IMR-90 (cell line): ENCODE results near the gene NR0B2. TPM values are rescaled to one million over a fixed set of nuclear protein-coding genes. Genes with fewer than 3 reads are reported as not detected.

Source experiments
- ATAC-seq: fragments of 200-7000 bp; cut with Tn5 transposase; 2 replicates; pipeline ENCODE4 v1.9.1; 2020; ENCODE audit warnings: low read depth, mild to moderate bottlenecking, moderate library complexity
- BruUV-seq: library from RNA; stranded (reverse); fragments of 400-500 nt; replicated peaks from 2 replicates; lab custom pipeline; 2021; lab: Mats Ljungman, UMichigan
- CTCF ChIA-PET: fragments of 300-600 bp; formaldehyde crosslinking; extraction: SDS; loops from one replicate; lab custom pipeline; 2021; ENCODE audit warnings: antibody characterized with exemption; lab: Yijun Ruan, JAX
- POLR2A ChIA-PET: fragments of 300-600 bp; sonication (Branson Sonifier 250); formaldehyde crosslinking; loops from one replicate; lab custom pipeline; 2022; ENCODE audit warnings: antibody characterized with exemption; ENCODE audit not compliant: unreplicated experiment; lab: Charles Lee
- DNase-seq: peaks from one replicate; pipeline ENCODE4 v3.0.0; 2013
- H2AFZ ChIP-seq: replicated peaks from 2 replicates; pipeline ENCODE3; 2013; ENCODE audit warnings: low read length, mild to moderate bottlenecking; ENCODE audit not compliant: poor library complexity
- H2AK5ac ChIP-seq: 2 replicates; pipeline ENCODE4 v1.6.1; 2013; ENCODE audit warnings: low read depth, low read length, inconsistent platforms
- H2AK9ac ChIP-seq: replicated peaks from 2 replicates; pipeline ENCODE3; 2013; ENCODE audit warnings: mild to moderate bottlenecking, low read depth, low read length, moderate library complexity; ENCODE audit not compliant: poor library complexity
- H2BK120ac ChIP-seq: 2 replicates; pipeline ENCODE4 v1.6.1; 2013; ENCODE audit warnings: low read depth, low read length, inconsistent platforms
- H2BK15ac ChIP-seq: 3 replicates; pipeline ENCODE4 v1.6.1; 2013; ENCODE audit warnings: low read depth, low read length, inconsistent platforms
- H2BK20ac ChIP-seq: 2 replicates; pipeline ENCODE4 v1.6.1; 2013; ENCODE audit warnings: low read depth, mild to moderate bottlenecking, inconsistent platforms, low read length, moderate library complexity
- H2BK5ac ChIP-seq: 2 replicates; pipeline ENCODE4 v1.6.1; 2013; ENCODE audit warnings: mild to moderate bottlenecking, low read depth, low read length, inconsistent platforms; ENCODE audit not compliant: poor library complexity, severe bottlenecking
- H3K14ac ChIP-seq: replicated peaks from 2 replicates; pipeline ENCODE4 v1.6.1; 2013; ENCODE audit warnings: low read depth, low read length, inconsistent platforms
- H3K18ac ChIP-seq: 2 replicates; pipeline ENCODE4 v1.6.1; 2013; ENCODE audit warnings: low read depth, low read length, control low read depth
- H3K23ac ChIP-seq: 2 replicates; pipeline ENCODE4 v1.6.1; 2013; ENCODE audit warnings: low read depth, low read length, inconsistent platforms
- H3K27ac ChIP-seq: 2 replicates; pipeline ENCODE4 v1.5.1; 2013; ENCODE audit warnings: mild to moderate bottlenecking, control low read depth, low read length; ENCODE audit not compliant: insufficient read depth
- H3K27me3 ChIP-seq: 2 replicates; pipeline ENCODE4 v1.6.1; 2013; ENCODE audit warnings: low read length; ENCODE audit not compliant: control insufficient read depth, insufficient read depth
- H3K36me3 ChIP-seq: 2 replicates; pipeline ENCODE4 v1.6.1; 2013; ENCODE audit warnings: low read length, mixed read lengths; ENCODE audit not compliant: control insufficient read depth, insufficient read depth
- H3K4ac ChIP-seq: 2 replicates; pipeline ENCODE4 v1.6.1; 2013; ENCODE audit warnings: low read depth, low read length, inconsistent platforms
- H3K4me1 ChIP-seq: 2 replicates; pipeline ENCODE4 v1.6.1; 2013; ENCODE audit warnings: low read length, mixed read lengths; ENCODE audit not compliant: control insufficient read depth, insufficient read depth
- H3K4me2 ChIP-seq: 2 replicates; pipeline ENCODE4 v1.6.1; 2013; ENCODE audit warnings: low read depth, mild to moderate bottlenecking, control low read depth, low read length, moderate library complexity
- H3K4me3 ChIP-seq: 2 replicates; pipeline ENCODE4 v1.5.1; 2013; ENCODE audit warnings: low read depth, mild to moderate bottlenecking, control low read depth, low read length, moderate library complexity; ENCODE audit not compliant: insufficient read depth
- H3K56ac ChIP-seq: 2 replicates; pipeline ENCODE4 v1.6.1; 2013; ENCODE audit warnings: low read length, inconsistent platforms; ENCODE audit not compliant: insufficient read depth; ENCODE audit errors: extremely low read depth
- H3K79me1 ChIP-seq, 2 experiments: 2 replicates each; pipeline ENCODE4 v1.6.1; 2013; ENCODE audit warnings: low read length in 2 of 2, inconsistent platforms in 1 of 2, low read depth in 1 of 2
- H3K9ac ChIP-seq: 2 replicates; pipeline ENCODE4 v1.6.1; 2013; ENCODE audit warnings: low read depth, low read length, control low read depth
- H3K9me1 ChIP-seq: 2 replicates; pipeline ENCODE4 v1.6.1; 2013; ENCODE audit warnings: low read length, inconsistent platforms; ENCODE audit not compliant: insufficient read depth
- H3K9me3 ChIP-seq: 2 replicates; pipeline ENCODE4 v1.6.1; 2013; ENCODE audit warnings: low read length; ENCODE audit not compliant: control insufficient read depth, insufficient read depth
- H4K20me1 ChIP-seq: 2 replicates; pipeline ENCODE4 v1.6.1; 2013; ENCODE audit warnings: low read length, inconsistent platforms; ENCODE audit not compliant: insufficient read depth
- H4K5ac ChIP-seq: 2 replicates; pipeline ENCODE4 v1.6.1; 2013; ENCODE audit warnings: mild to moderate bottlenecking, low read depth, low read length, control low read depth
- H4K8ac ChIP-seq, 2 experiments: 2 replicates each; pipeline ENCODE4 v1.6.1; 2013; ENCODE audit warnings: low read depth in 2 of 2, low read length in 2 of 2, control low read depth in 1 of 2, inconsistent platforms in 1 of 2
- H4K91ac ChIP-seq: 2 replicates; pipeline ENCODE4 v1.6.1; 2013; ENCODE audit warnings: low read depth, low read length, inconsistent platforms; ENCODE audit not compliant: insufficient read depth
- BHLHE40 ChIP-seq: fragments of 150-350 bp; IDR thresholded peaks from 2 replicates; pipeline ENCODE4 v1.6.1; 2016; ENCODE audit warnings: mild to moderate bottlenecking, low read depth, low read length
- CEBPB ChIP-seq: IDR thresholded peaks from 2 replicates; pipeline ENCODE4 v1.6.1; 2012; ENCODE audit warnings: low read depth, low read length, improper control_type of control experiment
- CHD1 ChIP-seq: IDR thresholded peaks from 2 replicates; pipeline ENCODE4 v1.6.1; 2012; ENCODE audit warnings: low read depth, low read length, improper control_type of control experiment
- FOS ChIP-seq: fragments of 150-350 bp; IDR thresholded peaks from 2 replicates; pipeline ENCODE4 v1.6.1; 2016; ENCODE audit warnings: low read depth, low read length
- MAFK ChIP-seq: IDR thresholded peaks from 2 replicates; pipeline ENCODE4 v1.6.1; 2012; ENCODE audit warnings: low read depth, low read length, improper control_type of control experiment
- MAZ ChIP-seq: IDR thresholded peaks from 2 replicates; pipeline ENCODE4 v1.6.1; 2012; ENCODE audit warnings: low read depth, mild to moderate bottlenecking, low read length, improper control_type of control experiment, moderate library complexity, borderline replicate concordance
- MXI1 ChIP-seq: IDR thresholded peaks from 2 replicates; pipeline ENCODE4 v1.6.1; 2012; ENCODE audit warnings: low read depth, mild to moderate bottlenecking, low read length, moderate library complexity, borderline replicate concordance
- NFE2L2 ChIP-seq: fragments of 150-350 bp; IDR thresholded peaks from 2 replicates; pipeline ENCODE4 v1.6.1; 2016; ENCODE audit warnings: low read depth, mild to moderate bottlenecking, low read length
- POLR2A ChIP-seq: IDR thresholded peaks from 2 replicates; pipeline ENCODE4 v1.6.1; 2012; ENCODE audit warnings: mild to moderate bottlenecking, low read depth, low read length
- RAD21 ChIP-seq: IDR thresholded peaks from 2 replicates; pipeline ENCODE4 v1.6.1; 2012; ENCODE audit warnings: low read length, improper control_type of control experiment
- RCOR1 ChIP-seq: IDR thresholded peaks from 2 replicates; pipeline ENCODE4 v1.6.1; 2012; ENCODE audit warnings: mild to moderate bottlenecking, low read length, improper control_type of control experiment; ENCODE audit not compliant: insufficient replicate concordance
- RFX5 ChIP-seq: IDR thresholded peaks from 2 replicates; pipeline ENCODE4 v1.8.0; 2012; ENCODE audit warnings: low read depth, mild to moderate bottlenecking, low read length, moderate library complexity
- SMC3 ChIP-seq: fragments of 150-350 bp; IDR thresholded peaks from 2 replicates; pipeline ENCODE4 v1.6.1; 2016; ENCODE audit warnings: low read depth, mild to moderate bottlenecking, antibody characterized with exemption, low read length, moderate library complexity
- WGBS, 2 experiments: methylation state at CpG; one replicate each; pipeline versions ENCODE4 v1.1.5 to v1.1.7; 2013; ENCODE audit warnings: missing lambda C conversion rate in 2 of 2; ENCODE audit not compliant: insufficient read length in 1 of 2; ENCODE audit errors: extremely low coverage in 2 of 2; 5-methylcytosine and 5-hydroxymethylcytosine counted together
- dilution Hi-C: fragments of 300-500 bp; cut with HindIII; formaldehyde crosslinking; loops from one replicate; pipeline ENCODE4 v1.14.3; 2018; ENCODE audit warnings: low sequenced_read_pairs; ENCODE audit not compliant: unreplicated experiment
- in situ Hi-C: fragments of 300-500 bp; cut with MboI; formaldehyde crosslinking; loops from 3 replicates; pipeline ENCODE4 v1.14.3; 2019; ENCODE audit warnings: low sequenced_read_pairs, inconsistent platforms, mixed read lengths
- intact Hi-C: fragments of 100-400 bp; cut with micrococcal nuclease; formaldehyde crosslinking; loops from 2 replicates; pipeline ENCODE4 v1.10.0; 2022
- polyA plus RNA-seq, 3 experiments: library from polyadenylated mRNA; depleted of rRNA; stranded (reverse); fragments of >200 nt; gene quantifications; 2 replicates each; pipeline ENCODE4 v1.2.3, GENCODE V29; 2012; ENCODE audit warnings: low replicate concordance in 1 of 3
- total RNA-seq: library from RNA; depleted of rRNA; stranded (reverse); fragments of >200 nt; gene quantifications from 2 replicates; pipeline ENCODE4 v1.2.3, GENCODE V29; 2012
- TF ChIP-seq, protein P1 (sequence below): fragments of 150-350 bp; IDR thresholded peaks from 2 replicates; pipeline ENCODE4 v1.6.1; 2017; ENCODE audit warnings: mild to moderate bottlenecking, antibody characterized with exemption, low read length, low read depth

NR0B2 gene
- total and polyA plus RNA-seq, 2 of the 4 experiments (the other 2 are of a cell fraction): not detected

- H3K18ac ChIP-seq: no peak overlapping the region
- peaks cover 20% of the 10 kb centered on the region for H3K9me1 ChIP-seq
- WGBS, 2 experiments: 100% methylated on average over 1 of the region's 2 CpGs; no CpG with 5 or more reads in 1 of the 2 experiments
- no peak overlapping the region for H2AFZ ChIP-seq
- no peak overlapping the region for H2BK5ac ChIP-seq
- no peak overlapping the region for H3K27ac ChIP-seq
- no peak overlapping the region for H3K14ac ChIP-seq
- H3K36me3 ChIP-seq: peaks cover 36% of the 10 kb centered on the region
- no peaks in the 10 kb centered on the region for H3K9me3 ChIP-seq
- no peak overlapping the region for H2BK120ac ChIP-seq
- H2AK5ac ChIP-seq: no peak overlapping the region
- no peak overlapping the region for H4K5ac ChIP-seq
- H4K91ac ChIP-seq: no peak overlapping the region; the same call in 1 of the 2 replicates
- POLR2A ChIA-PET: no interaction called here
- no peak for DNase-seq
- no peak overlapping the region for H2BK20ac ChIP-seq
- CTCF ChIA-PET: no interaction called here
- H4K20me1 ChIP-seq: no peaks in the 10 kb centered on the region
- intact Hi-C loops (no loop called here), in situ Hi-C loops (no loop called here), dilution Hi-C loops (no loop called here)
- H3K9ac ChIP-seq: no peak overlapping the region
- BruUV-seq: no TSS peak
- no peak for TF ChIP-seq POLR2A
- no peak for TF ChIP-seq RAD21
- no peak for TF ChIP-seq RCOR1
- TF ChIP-seq CEBPB: no peak
- no peak for TF ChIP-seq MAFK
- no peak for TF ChIP-seq MAZ
- TF ChIP-seq BHLHE40: no peak
- TF ChIP-seq MXI1: no peak
- TF ChIP-seq FOS: no peak
- TF ChIP-seq, protein P1, sequence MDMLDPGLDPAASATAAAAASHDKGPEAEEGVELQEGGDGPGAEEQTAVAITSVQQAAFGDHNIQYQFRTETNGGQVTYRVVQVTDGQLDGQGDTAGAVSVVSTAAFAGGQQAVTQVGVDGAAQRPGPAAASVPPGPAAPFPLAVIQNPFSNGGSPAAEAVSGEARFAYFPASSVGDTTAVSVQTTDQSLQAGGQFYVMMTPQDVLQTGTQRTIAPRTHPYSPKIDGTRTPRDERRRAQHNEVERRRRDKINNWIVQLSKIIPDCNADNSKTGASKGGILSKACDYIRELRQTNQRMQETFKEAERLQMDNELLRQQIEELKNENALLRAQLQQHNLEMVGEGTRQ: no peak
- no peak for TF ChIP-seq RFX5
- TF ChIP-seq NFE2L2: no peak
- TF ChIP-seq CHD1: no peak
- TF ChIP-seq SMC3: no peak
- no peak overlapping the region for H3K23ac ChIP-seq
- H3K4me1 ChIP-seq: peaks cover 7% of the 10 kb centered on the region; the same call in 1 of the 2 replicates
- ATAC-seq: no peak
- H2AK9ac ChIP-seq: no peak overlapping the region
- no peak overlapping the region for H3K4ac ChIP-seq
- H2BK15ac ChIP-seq: no peak overlapping the region
- no peaks in the 10 kb centered on the region for H3K27me3 ChIP-seq
- no peak overlapping the region for H3K4me2 ChIP-seq
- no peak overlapping the region for H3K56ac ChIP-seq
- H3K79me1 ChIP-seq: peaks cover 20 to 58% of the 10 kb centered on the region in 2 experiments
- H3K4me3 ChIP-seq: no peak overlapping the region
- no peak overlapping the region for H4K8ac ChIP-seq
These were observed 24.9 kb upstream of the NR0B2 start for GRCh38 chr1:26938659-26939025.
